Measurements from ENCODE around the gene MAP2K5.

- no peak for TF ChIP-seq EZH2 (IDR thresholded peaks at IDR 0.05; ENCODE audit: borderline replicate concordance, control insufficient read depth, low read depth, low read length)
- no peak for TF ChIP-seq CTCF (IDR thresholded peaks at IDR 0.05 in 2 of 3, conservative IDR thresholded peaks at IDR 0.05 in 1 of 3; ENCODE audit: control insufficient read depth in 2 of 3, extremely low read depth in 1 of 3, insufficient read depth in 1 of 3, low read depth in 3 of 3, low read length in 3 of 3)
- no peak for TF ChIP-seq PRDM15 (CRISPR knock-in tag; IDR thresholded peaks at IDR 0.05)
- no peak for TF ChIP-seq EP300 (IDR thresholded peaks at IDR 0.05; ENCODE audit: borderline replicate concordance in 1 of 2, control insufficient read depth in 1 of 2, low read depth in 2 of 2, low read length in 2 of 2)
- TF ChIP-seq HCFC1 (IDR thresholded peaks at IDR 0.05; ENCODE audit: low read length): no peak
These were observed 12.1 kb downstream of the MAP2K5 start for GRCh38 chr15:67554580-67554979.

All from GM12878 (cell line).